HepG2 (cell line): Measurements from ENCODE around the gene ELP4. TPM values are rescaled to one million over a fixed set of nuclear protein-coding genes. Genes with fewer than 3 reads are reported as not detected.

Source experiments
- ATAC-seq: fragments of 200-7000 bp; cut with Tn5 transposase; 3 replicates; pipeline ENCODE4 v1.9.1; 2020; ENCODE audit warnings: mild to moderate bottlenecking, moderate library complexity
- BruUV-seq: library from RNA; stranded (reverse); fragments of 400-500 nt; replicated peaks from 2 replicates; lab custom pipeline; 2021; lab: Mats Ljungman, UMichigan
- CTCF ChIA-PET: fragments of 300-600 bp; formaldehyde crosslinking; extraction: SDS; loops from one replicate; lab custom pipeline; 2021; ENCODE audit warnings: low total read pairs, inconsistent platforms, low intra/inter-chr PET ratio; lab: Yijun Ruan, JAX
- POLR2A ChIA-PET: fragments of 350-600 bp; sonication (Branson Sonifier 250); formaldehyde crosslinking; loops from one replicate; lab custom pipeline; 2020; ENCODE audit warnings: antibody characterized with exemption, inconsistent platforms; lab: Yijun Ruan, JAX
- DNase-seq: peaks from one replicate; pipeline ENCODE4 v3.0.0-alpha.2; 2015; ENCODE audit warnings: low spot score
- FAIRE-seq: peaks from 3 replicates; lab custom pipeline; 2011; peaks lifted over from hg19 to GRCh38; lab: Jason Lieb, UNC
- H2AFZ ChIP-seq: one replicate; pipeline ENCODE4 v1.6.1; 2011; ENCODE audit warnings: low read length, inconsistent platforms
- H3K27ac ChIP-seq: fragments of 300-600 bp; 3 replicates; pipeline ENCODE4 v1.8.0; 2011; ENCODE audit warnings: mixed run types, mild to moderate bottlenecking, mixed read lengths, low read length, inconsistent platforms; ENCODE audit not compliant: insufficient read depth; ENCODE audit errors: extremely low read length
- H3K27me3 ChIP-seq, 2 experiments: fragments of 200-600 bp in 1 of 2; 2 replicates in 1 of 2; 3 replicates in 1 of 2; pipeline versions ENCODE4 v1.6.0 to v1.8.0; 2011; ENCODE audit warnings: low read length in 2 of 2, mild to moderate bottlenecking in 2 of 2, moderate library complexity in 2 of 2, inconsistent platforms in 1 of 2; ENCODE audit not compliant: insufficient read depth in 2 of 2, control insufficient read depth in 1 of 2
- H3K36me3 ChIP-seq, 2 experiments: fragments of 200-600 bp in 1 of 2; replicated peaks in 1 of 2; 2 replicates in 1 of 2; 3 replicates in 1 of 2; pipeline versions ENCODE4 v1.5.1 to v1.8.0; 2011; ENCODE audit warnings: low read length in 2 of 2, inconsistent platforms in 1 of 2; ENCODE audit not compliant: insufficient read depth in 2 of 2, control insufficient read depth in 1 of 2
- H3K4me1 ChIP-seq: 2 replicates; pipeline ENCODE4 v1.5.1; 2012; ENCODE audit warnings: low read length, inconsistent platforms; ENCODE audit not compliant: insufficient read depth
- H3K4me2 ChIP-seq: 2 replicates; pipeline ENCODE4 v1.6.0; 2011; ENCODE audit warnings: low read depth, low read length, inconsistent platforms
- H3K4me3 ChIP-seq, 3 experiments: fragments of 200-600 bp in 1 of 3; sonication (generic), shearing (Covaris generic) in 1 of 3; replicated peaks in 1 of 3; 2 replicates each; pipeline ENCODE4 v1.5.1; 2011 to 2016; ENCODE audit warnings: low read length in 3 of 3, inconsistent platforms in 2 of 3, low read depth in 2 of 3, mild to moderate bottlenecking in 2 of 3, control low read depth in 1 of 3, mixed read lengths in 1 of 3; ENCODE audit not compliant: insufficient read depth in 1 of 3
- H3K79me2 ChIP-seq: one replicate; pipeline ENCODE4 v1.6.1; 2011; ENCODE audit warnings: low read length, inconsistent platforms; ENCODE audit not compliant: insufficient read depth
- H3K9ac ChIP-seq: 2 replicates; pipeline ENCODE4 v1.6.0; 2011; ENCODE audit warnings: mild to moderate bottlenecking, low read depth, low read length, inconsistent platforms; ENCODE audit not compliant: insufficient read depth
- H3K9me3 ChIP-seq: 2 replicates; pipeline ENCODE4 v1.5.1; 2012; ENCODE audit warnings: mild to moderate bottlenecking, low read length
- H4K20me1 ChIP-seq: 2 replicates; pipeline ENCODE4 v1.6.0; 2011; ENCODE audit warnings: inconsistent platforms, mild to moderate bottlenecking, low read length, moderate library complexity; ENCODE audit not compliant: insufficient read depth
- BORCS8-MEF2B ChIP-seq: sonication (generic); formaldehyde crosslinking; IDR thresholded peaks from 2 replicates; pipeline ENCODE4 v1.8.0; 2022; ENCODE audit warnings: mild to moderate bottlenecking, missing genetic modification reagents
- CBX2 ChIP-seq, 2 experiments: fragments of 200-600 bp in 1 of 2; sonication (generic); formaldehyde crosslinking in 1 of 2; IDR thresholded peaks; 2 replicates each; pipeline versions ENCODE4 v1.7.0 to v1.8.1; 2018 to 2022; ENCODE audit warnings: low read depth in 2 of 2, low read length in 1 of 2, mild to moderate bottlenecking in 1 of 2, missing genetic modification reagents in 1 of 2
- GTF3A ChIP-seq: sonication (generic); formaldehyde crosslinking; conservative IDR thresholded peaks from 2 replicates; pipeline ENCODE4 v1.4.0; 2020; ENCODE audit warnings: mild to moderate bottlenecking, missing genetic modification reagents
- HES4 ChIP-seq: sonication (generic); formaldehyde crosslinking; IDR thresholded peaks from 2 replicates; pipeline ENCODE4 v1.9.0; 2021; ENCODE audit warnings: mild to moderate bottlenecking, missing genetic modification reagents, borderline replicate concordance
- SCMH1 ChIP-seq: sonication (generic); formaldehyde crosslinking; IDR thresholded peaks from 2 replicates; pipeline ENCODE4 v1.9.0; 2021; ENCODE audit warnings: missing genetic modification reagents, mild to moderate bottlenecking, borderline replicate concordance
- ZKSCAN1 ChIP-seq: fragments of 150-350 bp; IDR thresholded peaks from 2 replicates; pipeline ENCODE4 v1.6.1; 2014; ENCODE audit warnings: low read length
- ZNF562 ChIP-seq: sonication (generic); formaldehyde crosslinking; IDR thresholded peaks from 2 replicates; pipeline ENCODE4 v1.8.0; 2022; ENCODE audit warnings: missing genetic modification reagents, borderline replicate concordance
- WGBS: methylation state at CpG from one replicate; pipeline ENCODE4 v1.1.6; 2017; ENCODE audit warnings: low lambda C conversion rate; 5-methylcytosine and 5-hydroxymethylcytosine counted together
- in situ Hi-C: cut with HindIII; loops from 2 replicates; pipeline ENCODE4 v1.10.0; 2017; ENCODE audit warnings: low pct_unique_long_range_greater_than_20kb; ENCODE audit not compliant: extremely low pct_ligation_motif_present
- intact Hi-C: fragments of 100-400 bp; cut with micrococcal nuclease; formaldehyde crosslinking; loops from one replicate; pipeline ENCODE4 v1.10.0; 2022; ENCODE audit not compliant: unreplicated experiment
- polyA plus RNA-seq, 8 experiments: library from polyadenylated mRNA; depleted of rRNA in 3 of 8; stranded (reverse) in 7 of 8; unstranded in 1 of 8; fragments of >200 nt; fragmentation: Illumina TruSeq in 4 of 8; extraction: Trizol in 4 of 8; gene quantifications; 2 replicates each; pipeline versions ENCODE4 v1.2.1 to v1.2.3, GENCODE V29; 2011 to 2016; ENCODE audit warnings: low read depth in 4 of 8, missing spikeins in 1 of 8, mixed read lengths in 1 of 8; ENCODE audit not compliant: insufficient read depth in 1 of 8
- total RNA-seq, 5 experiments: library from RNA; depleted of rRNA; stranded (reverse); fragments of >200 nt; fragmentation: Illumina TruSeq; extraction: Trizol; gene quantifications; 2 replicates each; pipeline ENCODE4 v1.2.3, GENCODE V29; 2016; ENCODE audit warnings: low read depth in 1 of 5
- TF ChIP-seq, protein P1 (sequence below): sonication (generic); formaldehyde crosslinking; IDR thresholded peaks from 2 replicates; pipeline ENCODE4 v1.4.0; 2020; ENCODE audit warnings: missing genetic modification reagents, borderline replicate concordance
- TF ChIP-seq, protein P2 (sequence below): sonication (generic); formaldehyde crosslinking; IDR thresholded peaks from 2 replicates; pipeline ENCODE4 v1.4.0; 2020; ENCODE audit warnings: missing genetic modification reagents, borderline replicate concordance

Gene ELP4
- total and polyA plus RNA-seq, 2 of the 13 experiments (the other 11 are each of a cell fraction or from before 2014, with no cell fraction given): 12.8 to 19.1 TPM

DNA sequence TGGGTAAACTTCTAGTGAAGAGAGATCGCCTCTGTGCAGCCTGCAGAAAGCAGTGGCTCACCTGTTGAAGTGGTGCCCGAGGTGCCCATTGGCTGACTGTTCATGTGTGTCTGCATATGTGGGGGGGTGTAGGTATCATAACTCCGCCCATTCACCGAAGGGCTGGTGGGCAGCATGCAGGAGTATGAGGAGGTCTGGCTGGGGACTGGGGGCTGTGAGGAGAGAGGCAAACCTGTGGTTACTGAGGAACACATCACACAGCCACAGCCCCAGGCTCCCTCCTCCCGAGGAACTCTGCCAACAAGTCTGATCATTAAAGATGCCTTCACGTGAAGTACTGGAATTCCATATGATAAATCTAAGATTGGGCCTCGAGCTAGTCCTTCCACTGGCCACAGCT lies 281.1 kb downstream of the ELP4 start:
- DNase-seq: no peak
- TF ChIP-seq, protein P1, sequence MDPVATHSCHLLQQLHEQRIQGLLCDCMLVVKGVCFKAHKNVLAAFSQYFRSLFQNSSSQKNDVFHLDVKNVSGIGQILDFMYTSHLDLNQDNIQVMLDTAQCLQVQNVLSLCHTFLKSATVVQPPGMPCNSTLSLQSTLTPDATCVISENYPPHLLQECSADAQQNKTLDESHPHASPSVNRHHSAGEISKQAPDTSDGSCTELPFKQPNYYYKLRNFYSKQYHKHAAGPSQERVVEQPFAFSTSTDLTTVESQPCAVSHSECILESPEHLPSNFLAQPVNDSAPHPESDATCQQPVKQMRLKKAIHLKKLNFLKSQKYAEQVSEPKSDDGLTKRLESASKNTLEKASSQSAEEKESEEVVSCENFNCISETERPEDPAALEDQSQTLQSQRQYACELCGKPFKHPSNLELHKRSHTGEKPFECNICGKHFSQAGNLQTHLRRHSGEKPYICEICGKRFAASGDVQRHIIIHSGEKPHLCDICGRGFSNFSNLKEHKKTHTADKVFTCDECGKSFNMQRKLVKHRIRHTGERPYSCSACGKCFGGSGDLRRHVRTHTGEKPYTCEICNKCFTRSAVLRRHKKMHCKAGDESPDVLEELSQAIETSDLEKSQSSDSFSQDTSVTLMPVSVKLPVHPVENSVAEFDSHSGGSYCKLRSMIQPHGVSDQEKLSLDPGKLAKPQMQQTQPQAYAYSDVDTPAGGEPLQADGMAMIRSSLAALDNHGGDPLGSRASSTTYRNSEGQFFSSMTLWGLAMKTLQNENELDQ: no peak
- TF ChIP-seq ZNF562 (CRISPR knock-in tag): no peak
- no peak for TF ChIP-seq CBX2 (IDR thresholded peaks at IDR 0.05; ENCODE audit: low read depth, low read length)
- TF ChIP-seq CBX2 (CRISPR knock-in tag; IDR thresholded peaks at IDR 0.05; ENCODE audit: low read depth): no peak
- TF ChIP-seq, protein P2, sequence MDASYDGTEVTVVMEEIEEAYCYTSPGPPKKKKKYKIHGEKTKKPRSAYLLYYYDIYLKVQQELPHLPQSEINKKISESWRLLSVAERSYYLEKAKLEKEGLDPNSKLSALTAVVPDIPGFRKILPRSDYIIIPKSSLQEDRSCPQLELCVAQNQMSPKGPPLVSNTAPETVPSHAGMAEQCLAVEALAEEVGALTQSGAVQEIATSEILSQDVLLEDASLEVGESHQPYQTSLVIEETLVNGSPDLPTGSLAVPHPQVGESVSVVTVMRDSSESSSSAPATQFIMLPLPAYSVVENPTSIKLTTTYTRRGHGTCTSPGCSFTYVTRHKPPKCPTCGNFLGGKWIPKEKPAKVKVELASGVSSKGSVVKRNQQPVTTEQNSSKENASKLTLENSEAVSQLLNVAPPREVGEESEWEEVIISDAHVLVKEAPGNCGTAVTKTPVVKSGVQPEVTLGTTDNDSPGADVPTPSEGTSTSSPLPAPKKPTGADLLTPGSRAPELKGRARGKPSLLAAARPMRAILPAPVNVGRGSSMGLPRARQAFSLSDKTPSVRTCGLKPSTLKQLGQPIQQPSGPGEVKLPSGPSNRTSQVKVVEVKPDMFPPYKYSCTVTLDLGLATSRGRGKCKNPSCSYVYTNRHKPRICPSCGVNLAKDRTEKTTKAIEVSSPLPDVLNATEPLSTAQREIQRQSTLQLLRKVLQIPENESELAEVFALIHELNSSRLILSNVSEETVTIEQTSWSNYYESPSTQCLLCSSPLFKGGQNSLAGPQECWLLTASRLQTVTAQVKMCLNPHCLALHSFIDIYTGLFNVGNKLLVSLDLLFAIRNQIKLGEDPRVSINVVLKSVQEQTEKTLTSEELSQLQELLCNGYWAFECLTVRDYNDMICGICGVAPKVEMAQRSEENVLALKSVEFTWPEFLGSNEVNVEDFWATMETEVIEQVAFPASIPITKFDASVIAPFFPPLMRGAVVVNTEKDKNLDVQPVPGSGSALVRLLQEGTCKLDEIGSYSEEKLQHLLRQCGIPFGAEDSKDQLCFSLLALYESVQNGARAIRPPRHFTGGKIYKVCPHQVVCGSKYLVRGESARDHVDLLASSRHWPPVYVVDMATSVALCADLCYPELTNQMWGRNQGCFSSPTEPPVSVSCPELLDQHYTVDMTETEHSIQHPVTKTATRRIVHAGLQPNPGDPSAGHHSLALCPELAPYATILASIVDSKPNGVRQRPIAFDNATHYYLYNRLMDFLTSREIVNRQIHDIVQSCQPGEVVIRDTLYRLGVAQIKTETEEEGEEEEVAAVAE (CRISPR knock-in tag): no peak
- TF ChIP-seq ZKSCAN1: no peak
- TF ChIP-seq GTF3A (CRISPR knock-in tag): no peak
- TF ChIP-seq SCMH1: no peak
- TF ChIP-seq BORCS8-MEF2B (CRISPR knock-in tag): no peak
- TF ChIP-seq HES4 (CRISPR knock-in tag): no peak
- BruUV-seq: no TSS peak
- Histone ChIP-seq H3K4me3 (no peak overlapping the region), H4K20me1 (no peaks in the 10 kb centered on the region), H3K4me1 (no peaks in the 10 kb centered on the region), H3K4me2 (no peak overlapping the region), H2AFZ (no peak overlapping the region), H3K27ac (no peak overlapping the region), H3K9ac (no peak overlapping the region), H3K79me2 (no peaks in the 10 kb centered on the region), H3K9me3 (no peaks in the 10 kb centered on the region), H3K27me3 (no peaks in the 10 kb centered on the region; a peak in 1 of 5 replicates), H3K36me3 (no peaks in the 10 kb centered on the region)
- ChIA-PET POLR2A (no interaction called here), CTCF (no interaction called here)
- no peak for ATAC-seq
- in situ Hi-C loops: no loop called here
- FAIRE-seq: no peak
- WGBS: 83% methylated on average over 6 of the region's 7 CpGs
- intact Hi-C loops: no loop called here
